CD4-positive, alpha-beta T cell (primary cell): ENCODE results near the gene CAMK2N1. TPM values are rescaled to one million over a fixed set of nuclear protein-coding genes. Genes with fewer than 3 reads are reported as not detected.

ENCODE experiments used
- ATAC-seq: fragments of 200-7000 bp; cut with Tn5 transposase; one replicate; pipeline ENCODE4 v1.10.0; 2022; ENCODE audit warnings: mild to moderate bottlenecking; ENCODE audit not compliant: poor library complexity
- CTCF ChIA-PET: fragments of 350-600 bp; sonication (Branson Sonifier 250); formaldehyde crosslinking; loops from one replicate; lab custom pipeline; 2021; ENCODE audit warnings: antibody characterized with exemption, inconsistent platforms; lab: Charles Lee
- POLR2A ChIA-PET: fragments of 350-600 bp; sonication (Branson Sonifier 250); formaldehyde crosslinking; loops from one replicate; lab custom pipeline; 2021; ENCODE audit warnings: antibody characterized with exemption, inconsistent platforms; lab: Charles Lee
- DNase-seq, 14 experiments: peaks; one replicate each; pipeline ENCODE4 v3.0.0-alpha.2; 2013 to 2020; ENCODE audit warnings: mixed read lengths in 2 of 14
- H3K27ac ChIP-seq, 2 donors: one replicate each; pipeline versions ENCODE4 v1.5.1 to v1.7.0; 2013; ENCODE audit warnings: low read length in 2 of 2, low read depth in 1 of 2, mild to moderate bottlenecking in 1 of 2
- H3K27me3 ChIP-seq, 2 experiments: 1 replicate in 1 of 2; 2 replicates in 1 of 2; pipeline versions ENCODE4 v1.6.1 to v1.7.0; 2013; ENCODE audit warnings: low read length in 2 of 2, control low read depth in 1 of 2, mild to moderate bottlenecking in 1 of 2, moderate library complexity in 1 of 2; ENCODE audit not compliant: insufficient read depth in 2 of 2, control insufficient read depth in 1 of 2
- H3K36me3 ChIP-seq: one replicate; pipeline ENCODE4 v1.6.1; 2013; ENCODE audit warnings: low read length, control low read depth; ENCODE audit not compliant: insufficient read depth
- H3K4me1 ChIP-seq: one replicate; pipeline ENCODE4 v1.6.1; 2013; ENCODE audit warnings: low read length, control low read depth; ENCODE audit not compliant: insufficient read depth
- H3K4me3 ChIP-seq: one replicate; pipeline ENCODE4 v1.5.1; 2013; ENCODE audit warnings: mild to moderate bottlenecking, low read length, moderate library complexity
- H3K9me3 ChIP-seq, 2 experiments: 1 replicate in 1 of 2; 2 replicates in 1 of 2; pipeline versions ENCODE4 v1.6.1 to v1.7.0; 2013; ENCODE audit warnings: low read length in 2 of 2, mild to moderate bottlenecking in 2 of 2, control low read depth in 1 of 2, moderate library complexity in 1 of 2; ENCODE audit not compliant: control insufficient read depth in 1 of 2, insufficient read depth in 1 of 2
- H3K27ac Mint-ChIP-seq: one replicate; pipeline ENCODE4 v1.8.0; 2020; ENCODE audit warnings: mixed read lengths
- H3K27me3 Mint-ChIP-seq: one replicate; pipeline ENCODE4 v1.8.0; 2021; ENCODE audit warnings: mixed read lengths
- H3K36me3 Mint-ChIP-seq: one replicate; pipeline ENCODE4 v1.8.0; 2021; ENCODE audit warnings: low read depth, mixed read lengths
- H3K4me1 Mint-ChIP-seq: one replicate; pipeline ENCODE4 v1.8.0; 2021; ENCODE audit warnings: low read depth, mixed read lengths
- H3K4me3 Mint-ChIP-seq: one replicate; pipeline ENCODE4 v1.8.0; 2020; ENCODE audit warnings: mild to moderate bottlenecking, mixed read lengths
- H3K9me3 Mint-ChIP-seq: one replicate; pipeline ENCODE4 v1.8.0; 2020; ENCODE audit warnings: mixed read lengths
- CTCF ChIP-seq: fragments of 200-600 bp; IDR thresholded peaks from one replicate; pipeline ENCODE4 v1.8.0; 2022; ENCODE audit warnings: antibody characterized with exemption, mild to moderate bottlenecking
- intact Hi-C, 2 experiments: fragments of 100-400 bp; cut with DNase I in 1 of 2; cut with micrococcal nuclease in 1 of 2; formaldehyde crosslinking; loops; one replicate each; pipeline versions ENCODE4 v1.15.1 to v1.9.0; 2023 to 2025; cut with DNase I, micrococcal nuclease
- total RNA-seq, 174 experiments: library from RNA in 2 of 174; stranded (reverse) in 2 of 174; gene quantifications; one replicate each; pipeline ENCODE4 v1.2.3 and lab custom pipeline; 2021 to 2026

Gene CAMK2N1
- total RNA-seq, 2 experiments from 2014 or later: 2.3 TPM

GRCh38 chr1:20443703-20444586, 42.1 kb downstream of the CAMK2N1 start:
- no peak overlapping the region for H3K27ac ChIP-seq
- H3K9me3 ChIP-seq: no peaks in the 10 kb centered on the region
- Mint-ChIP-seq H3K36me3 (no peaks in the 10 kb centered on the region), H3K4me3 (no peak overlapping the region), H3K27ac (no peak overlapping the region), H3K9me3 (no peaks in the 10 kb centered on the region), H3K27me3 (peaks cover 20% of the 10 kb centered on the region), H3K4me1 (no peaks in the 10 kb centered on the region)
- intact Hi-C loops: no loop called here
- H3K4me1 ChIP-seq: peaks cover 3% of the 10 kb centered on the region
- H3K27me3 ChIP-seq: peaks cover 0 to 3% of the 10 kb centered on the region in 2 experiments
- CTCF ChIA-PET: no interaction called here
- no peak for ATAC-seq
- POLR2A ChIA-PET: no interaction called here
- no peaks in the 10 kb centered on the region for H3K36me3 ChIP-seq
- TF ChIP-seq CTCF: no peak
- no peak overlapping the region for H3K4me3 ChIP-seq
- DNase-seq: no peak

GRCh38 chr1:20442920-20443625, 42.9 kb downstream of the CAMK2N1 start:
- no peaks in the 10 kb centered on the region for H3K36me3 Mint-ChIP-seq
- ChIA-PET CTCF (no interaction called here), POLR2A (no interaction called here)
- no peaks in the 10 kb centered on the region for H3K9me3 Mint-ChIP-seq
- intact Hi-C loops: no loop called here
- no peak for TF ChIP-seq CTCF
- ATAC-seq (no peak), DNase-seq (no peak)
- H3K27me3 Mint-ChIP-seq: peaks cover 17% of the 10 kb centered on the region
- no peak overlapping the region for H3K27ac Mint-ChIP-seq
- no peaks in the 10 kb centered on the region for H3K4me1 Mint-ChIP-seq
- peaks cover 3% of the 10 kb centered on the region for H3K4me1 ChIP-seq
- no peaks in the 10 kb centered on the region for H3K27me3 ChIP-seq
- no peak overlapping the region for H3K4me3 Mint-ChIP-seq
- H3K27ac ChIP-seq: no peak overlapping the region
- no peaks in the 10 kb centered on the region for H3K36me3 ChIP-seq
- H3K9me3 ChIP-seq: no peaks in the 10 kb centered on the region
- no peak overlapping the region for H3K4me3 ChIP-seq

GRCh38 chr1:20440785-20441200, 45.2 kb downstream of the CAMK2N1 start:
- no peak overlapping the region for H3K4me3 Mint-ChIP-seq
- peaks cover 22% of the 10 kb centered on the region for H3K27me3 Mint-ChIP-seq
- H3K36me3 Mint-ChIP-seq: no peaks in the 10 kb centered on the region
- ChIA-PET CTCF (no interaction called here), POLR2A (no interaction called here)
- no peak overlapping the region for H3K27ac Mint-ChIP-seq
- no peak overlapping the region for H3K4me3 ChIP-seq
- H3K9me3 ChIP-seq: no peaks in the 10 kb centered on the region
- H3K27ac ChIP-seq: no peak overlapping the region
- H3K4me1 ChIP-seq: peaks cover 3% of the 10 kb centered on the region
- H3K36me3 ChIP-seq: no peaks in the 10 kb centered on the region
- TF ChIP-seq CTCF: no peak
- DNase-seq (peak in 12 of 14 experiments; percentile 8 to 69 (median 30)), ATAC-seq (peak; percentile 84)
- H3K4me1 Mint-ChIP-seq: no peaks in the 10 kb centered on the region
- H3K9me3 Mint-ChIP-seq: no peaks in the 10 kb centered on the region
- peaks cover 2 to 9% of the 10 kb centered on the region in 2 experiments for H3K27me3 ChIP-seq
- intact Hi-C loops: no loop called here
